Psoas muscle (tissue), 8 donors: ENCODE measurements around the gene TMEM151A. TPM values are rescaled to one million over a fixed set of nuclear protein-coding genes. Genes with fewer than 3 reads are reported as not detected.

ENCODE experiments used
- ATAC-seq, 4 donors: fragments of 200-7000 bp; cut with Tn5 transposase; one replicate each; pipeline ENCODE4 v1.9.1; 2020; ENCODE audit warnings: moderate library complexity in 3 of 4, mild to moderate bottlenecking in 2 of 4
- DNase-seq, 2 donors: peaks; one replicate each; pipeline ENCODE4 v3.0.0-alpha.2; 2020
- H3K27ac ChIP-seq: fragments of 200-600 bp; one replicate; pipeline ENCODE4 v1.8.0; 2022
- H3K27me3 ChIP-seq, 3 donors: fragments of 200-600 bp in 1 of 3; one replicate each; pipeline versions ENCODE4 v1.6.1 to v1.8.0; 2013 to 2022; ENCODE audit warnings: low read length in 2 of 3, mild to moderate bottlenecking in 2 of 3, moderate library complexity in 1 of 3; ENCODE audit not compliant: insufficient read depth in 3 of 3
- H3K36me3 ChIP-seq, 2 donors: fragments of 200-600 bp in 1 of 2; one replicate each; pipeline versions ENCODE4 v1.6.1 to v1.8.0; 2013 to 2022; ENCODE audit warnings: low read depth in 1 of 2, mild to moderate bottlenecking in 1 of 2, moderate library complexity in 1 of 2; ENCODE audit not compliant: insufficient read depth in 1 of 2
- H3K4me1 ChIP-seq: fragments of 200-600 bp; one replicate; pipeline ENCODE4 v1.8.0; 2022
- H3K4me3 ChIP-seq: fragments of 200-600 bp; one replicate; pipeline ENCODE4 v1.8.0; 2022; ENCODE audit warnings: mild to moderate bottlenecking
- H3K9me3 ChIP-seq: fragments of 200-600 bp; one replicate; pipeline ENCODE4 v1.8.0; 2022
- CTCF ChIP-seq: fragments of 200-600 bp; IDR thresholded peaks from one replicate; pipeline ENCODE4 v1.8.0; 2022; ENCODE audit warnings: antibody characterized with exemption
- WGBS, 3 donors: extraction: QIAGEN DNeasy Blood & Tissue Kit; methylation state at CpG; one replicate each; pipeline versions ENCODE4 v1.1.6 to v1.1.7; 2013; 5-methylcytosine and 5-hydroxymethylcytosine counted together
- intact Hi-C, 2 donors: fragments of 100-400 bp; cut with DNase I; formaldehyde crosslinking; loops; one replicate each; pipeline versions ENCODE4 v1.11.0 to v1.14.2; 2022
- polyA plus RNA-seq, 3 donors: library from polyadenylated mRNA; stranded (reverse); fragments of 200-250 nt; gene quantifications; one replicate each; pipeline ENCODE4 v1.2.3, GENCODE V29; 2013
- total RNA-seq, 4 donors: library from RNA; stranded (reverse); fragmentation: NEBNext Ultra II Directional in 2 of 4; extraction: Animal tissue kit (Norgen Biotek cat#: 25700) in 2 of 4; gene quantifications; one replicate each; pipeline versions ENCODE4 v1.2.1 to v1.2.4, GENCODE V29; 2021 to 2023
- donor health status: healthy with polysubstance abuse.
- donor health status: DM: no; HTN: no; CAD: no; lungs with moderate emphysema.
- donor health status: Bipolar disorder and iron deficiency.
- donor health status: healthy.
- donor health status: DM: yes; HTN: yes; CAD: no.
- donor health status: DM: no; HTN: no; CAD: no.
- donor health status: DM: no; HTN: no; CAD: no.
- donor health status: DM: yes; HTN: yes; CAD: no.

Gene TMEM151A
- total and polyA plus RNA-seq, 7 donors: 0.04 to 0.05 TPM; not detected in 5

DNA sequence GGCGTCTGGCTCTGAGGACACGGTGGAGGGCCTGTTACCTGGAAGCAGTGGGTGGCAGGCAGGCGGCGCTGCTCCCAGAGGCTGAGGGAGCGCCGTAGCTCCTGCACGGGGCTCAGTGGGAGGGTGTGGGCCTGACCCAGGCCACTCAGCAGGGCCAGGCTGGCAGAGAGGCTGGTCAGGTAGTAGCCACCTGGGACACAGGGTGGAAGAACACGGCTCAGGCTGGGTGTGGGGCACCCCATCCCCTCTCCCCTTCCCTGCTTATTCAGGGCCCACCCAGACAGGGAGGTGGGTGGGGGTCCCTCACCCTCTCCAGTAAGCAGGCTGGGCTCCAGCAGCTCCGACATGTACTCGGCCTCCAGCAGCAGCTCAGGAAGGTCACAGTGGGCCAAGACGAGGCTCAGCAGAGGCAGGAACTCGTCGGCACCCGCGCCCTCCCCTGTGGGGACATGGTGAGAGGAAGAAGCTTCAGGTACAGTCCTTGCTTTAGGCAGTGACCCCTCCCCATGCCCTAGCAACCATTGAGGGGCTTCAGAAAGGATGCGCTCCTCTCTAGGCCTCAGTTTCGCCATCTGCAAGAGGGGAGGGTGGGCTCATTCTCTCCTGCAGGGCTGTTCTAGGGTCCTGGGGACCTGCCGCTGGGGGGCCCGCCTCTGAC is 41.7 kb downstream of the TMEM151A start:
- Histone ChIP-seq H3K36me3 (peaks cover 0 to 32% of the 10 kb centered on the region in 2 donors), H3K4me1 (peaks cover 36% of the 10 kb centered on the region), H3K27ac (no peak overlapping the region), H3K27me3 (no peaks in the 10 kb centered on the region), H3K9me3 (no peaks in the 10 kb centered on the region), H3K4me3 (no peak overlapping the region)
- TF ChIP-seq CTCF: no peak
- intact Hi-C loops: no loop called here
- ATAC-seq (no peak), DNase-seq (peak in 1 of 2 donors; percentile 49)
- WGBS, 3 donors: 88 to 96% (median 91%) methylated on average over 19 of the region's 19 CpGs

- no peaks in the 10 kb centered on the region for H3K27me3 ChIP-seq
- no peak for TF ChIP-seq CTCF
- no peak overlapping the region for H3K4me3 ChIP-seq
- DNase-seq (peak in 1 of 2 donors; percentile 36), ATAC-seq (no peak)
- no peaks in the 10 kb centered on the region for H3K9me3 ChIP-seq
- peaks cover 31% of the 10 kb centered on the region for H3K4me1 ChIP-seq
- whole genome bisulfite sequencing, 3 donors: 86 to 88% (median 88%) methylated on average over 29 of the region's 29 CpGs
- H3K27ac ChIP-seq: no peak overlapping the region
- intact Hi-C loops: no loop called here
- peaks cover 0 to 39% of the 10 kb centered on the region in 2 donors for H3K36me3 ChIP-seq
Measured at GRCh38 chr11:66333896-66334604, 42.4 kb downstream of the TMEM151A start.

DNA sequence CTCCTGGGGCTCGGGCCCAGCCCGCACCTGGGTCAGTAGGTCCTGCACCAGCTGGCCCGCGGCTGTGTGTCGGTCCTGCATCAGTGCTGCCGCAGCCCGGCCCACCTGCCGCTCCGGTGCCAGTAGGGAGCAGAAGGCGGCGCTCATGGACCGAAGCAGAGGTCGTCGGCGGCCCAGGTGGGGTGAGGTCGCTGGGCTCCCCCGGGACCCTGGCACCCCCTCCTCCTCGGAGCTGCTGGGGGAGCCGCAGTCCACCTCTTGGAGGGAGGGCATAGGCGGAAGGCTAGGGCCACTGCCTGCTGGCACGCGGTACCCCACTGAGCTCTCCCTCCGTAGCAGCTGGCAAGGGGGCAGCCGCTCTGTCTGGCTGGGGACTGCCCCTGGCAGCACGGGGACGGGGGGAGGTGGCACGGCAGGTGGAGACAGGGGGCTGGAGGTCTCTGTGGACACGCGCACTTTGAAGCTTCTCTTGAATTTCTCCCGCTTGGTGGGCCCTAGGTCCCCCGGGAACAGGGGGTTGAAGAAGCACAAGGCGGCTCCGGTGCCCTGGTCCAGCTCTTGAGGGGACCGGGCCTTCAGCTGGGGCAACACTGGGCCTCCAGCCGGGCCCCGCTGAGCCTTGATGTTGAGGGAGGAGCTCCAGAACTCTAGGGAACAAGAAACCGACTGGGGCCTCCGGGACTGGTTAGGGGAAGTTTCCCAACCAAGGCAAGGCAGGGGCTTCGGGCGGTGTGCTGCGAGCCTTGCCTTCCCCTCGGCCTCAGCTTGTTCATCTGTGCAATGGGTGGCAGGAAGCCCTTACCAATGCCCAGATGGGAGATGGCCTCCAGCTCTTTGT is 43.1 kb downstream of the TMEM151A start:
- Histone ChIP-seq H3K36me3 (peaks cover 0 to 47% of the 10 kb centered on the region in 2 donors), H3K4me3 (peak overlapping the region; percentile 78), H3K4me1 (peaks cover 31% of the 10 kb centered on the region), H3K27ac (peak overlapping the region; percentile 89), H3K9me3 (no peaks in the 10 kb centered on the region), H3K27me3 (no peaks in the 10 kb centered on the region)
- 73 to 81% (median 75%) methylated on average over 36 to 42 of the region's 42 CpGs for WGBS, 3 donors
- peak in 1 of 2 donors; percentile 56 for DNase-seq
- TF ChIP-seq CTCF: no peak
- ATAC-seq: no peak
- intact Hi-C loops: no loop called here

DNA sequence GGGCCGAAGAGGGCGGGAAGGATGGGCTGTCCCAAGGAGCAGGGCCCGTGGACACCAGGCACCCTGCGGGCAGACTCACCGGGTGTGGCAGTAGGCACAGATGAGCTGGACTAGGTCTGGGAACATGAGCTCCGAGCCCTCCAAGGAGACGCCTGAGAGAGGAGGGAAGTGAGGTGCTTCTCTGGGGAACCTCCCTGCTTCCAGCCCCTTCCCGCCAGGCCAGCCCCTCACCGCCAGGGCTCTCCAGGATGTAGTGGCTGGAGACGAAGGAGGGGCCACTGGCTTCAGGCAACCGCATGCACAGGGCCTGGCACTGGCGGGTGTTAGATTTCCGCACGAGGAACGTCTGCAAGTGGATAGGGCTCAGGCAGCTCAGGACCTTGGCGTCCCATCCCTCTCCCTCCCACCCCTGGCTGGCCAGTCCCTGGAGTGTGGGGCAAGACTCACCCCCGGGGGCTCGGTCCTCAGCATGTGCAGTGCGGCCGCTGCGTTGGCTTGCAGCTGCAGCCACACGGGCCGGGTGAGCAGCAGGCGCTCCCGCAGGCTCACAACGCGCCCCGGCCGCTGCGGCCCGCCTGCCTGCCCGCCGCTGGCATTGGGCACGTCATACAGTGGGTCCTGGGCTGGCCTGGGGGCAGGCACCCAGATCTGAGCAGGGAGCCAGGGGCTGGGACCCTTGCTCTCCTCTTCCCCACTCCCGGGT is 44.0 kb downstream of the TMEM151A start:
- Histone ChIP-seq H3K9me3 (no peaks in the 10 kb centered on the region), H3K27me3 (no peaks in the 10 kb centered on the region), H3K36me3 (peaks cover 0 to 56% of the 10 kb centered on the region in 2 donors), H3K27ac (peak overlapping the region; percentile 89), H3K4me1 (peaks cover 31% of the 10 kb centered on the region), H3K4me3 (peak overlapping the region; percentile 78)
- intact Hi-C loops: no loop called here
- ATAC-seq (peak; percentile 35 to 56 (median 45)), DNase-seq (peak; percentile 47 to 72)
- 7 to 11% (median 11%) methylated on average over 30 to 35 of the region's 35 CpGs for WGBS, 3 donors
- no peak for TF ChIP-seq CTCF
